Suprapubic skin (tissue), 4 donors: Measurements from ENCODE around the gene ZNF335. TPM values are rescaled to one million over a fixed set of nuclear protein-coding genes. Genes with fewer than 3 reads are reported as not detected.
A peak's percentile ranks its signal among the peaks of the same experiment; 100 is the strongest.

Experiments
- DNase-seq, 2 donors: peaks; one replicate each; pipeline ENCODE4 v3.0.0-alpha.2; 2019; ENCODE audit warnings: low spot score in 2 of 2
- H3K27ac ChIP-seq: fragments of 200-600 bp; sonication (generic); one replicate; pipeline ENCODE4 v1.5.1; 2019
- H3K27me3 ChIP-seq: fragments of 200-600 bp; sonication (generic); one replicate; pipeline ENCODE4 v1.5.1; 2019
- H3K36me3 ChIP-seq: fragments of 200-600 bp; sonication (generic); one replicate; pipeline ENCODE4 v1.5.1; 2019
- H3K4me1 ChIP-seq: fragments of 200-600 bp; sonication (generic); one replicate; pipeline ENCODE4 v1.5.1; 2019
- H3K4me3 ChIP-seq: fragments of 200-600 bp; sonication (generic); one replicate; pipeline ENCODE4 v1.5.1; 2019; ENCODE audit warnings: mild to moderate bottlenecking
- H3K9me3 ChIP-seq: fragments of 200-600 bp; sonication (generic); one replicate; pipeline ENCODE4 v1.5.1; 2019
- CTCF ChIP-seq, 2 donors: fragments of 200-600 bp in 1 of 2; fragments of 450-650 bp in 1 of 2; sonication (generic) in 1 of 2; IDR thresholded peaks; one replicate each; pipeline ENCODE4 v1.5.1; 2016 to 2019; ENCODE audit warnings: antibody characterized with exemption in 2 of 2, mild to moderate bottlenecking in 1 of 2, moderate library complexity in 1 of 2
- EP300 ChIP-seq: sonication (generic); formaldehyde crosslinking; IDR thresholded peaks from one replicate; pipeline ENCODE4 v1.6.1; 2017; ENCODE audit warnings: antibody characterized with exemption
- POLR2A ChIP-seq, 2 donors: fragments of 450-650 bp; IDR thresholded peaks; one replicate each; pipeline ENCODE4 v1.6.1; 2017; ENCODE audit warnings: antibody characterized with exemption in 2 of 2, mild to moderate bottlenecking in 2 of 2, moderate library complexity in 2 of 2
- POLR2AphosphoS5 ChIP-seq, 3 donors: sonication (generic); formaldehyde crosslinking; IDR thresholded peaks; one replicate each; pipeline ENCODE4 v1.6.1; 2017; ENCODE audit warnings: antibody characterized with exemption in 3 of 3
- WGBS: methylation state at CpG from one replicate; pipeline ENCODE4 v1.1.5; 2018; 5-methylcytosine and 5-hydroxymethylcytosine counted together
- total RNA-seq, 4 donors: library from RNA; depleted of rRNA; stranded (reverse); fragments of >200 nt; gene quantifications; one replicate each; pipeline ENCODE4 v1.1.0, GENCODE V29; 2016

Gene ZNF335
- total RNA-seq, 4 donors from 2014 or later: 25.8 to 62.6 (median 35.1) TPM

DNA sequence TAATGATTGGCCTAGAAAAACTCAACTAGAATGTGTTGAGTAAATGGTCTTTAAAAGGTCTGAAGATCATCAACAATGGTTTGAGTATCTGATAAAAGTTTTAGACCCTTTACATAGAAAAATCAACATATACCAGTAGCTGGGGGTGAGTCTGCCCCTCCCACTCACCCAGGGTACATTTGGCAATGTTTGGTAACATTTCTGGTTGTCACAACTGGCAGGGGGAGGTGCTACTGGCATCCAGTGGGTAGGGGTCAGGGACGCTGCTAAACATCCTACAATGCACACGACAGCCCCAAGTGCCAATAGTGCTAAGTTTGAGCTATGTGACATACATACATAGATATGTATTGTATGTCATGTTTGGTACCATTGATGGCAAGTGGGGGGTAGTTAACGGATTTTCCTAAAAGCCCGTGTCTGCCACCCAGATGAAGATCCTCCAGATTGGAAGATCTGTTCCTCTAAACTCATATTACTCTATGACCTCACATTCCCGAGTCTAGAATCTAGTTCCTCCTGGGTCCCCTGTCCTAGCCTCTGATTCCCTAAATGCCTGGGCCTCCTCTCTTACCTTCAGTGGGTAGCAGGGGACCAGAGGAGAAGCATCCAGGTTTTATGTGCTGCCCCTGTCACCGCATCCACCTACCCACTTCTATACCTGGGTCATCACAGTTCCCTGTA is 34.2 kb upstream of the ZNF335 start:
- 66% methylated on average over 5 of the region's 6 CpGs for WGBS
- DNase-seq: no peak
- no peak overlapping the region for H3K27ac ChIP-seq
- TF ChIP-seq CTCF (IDR thresholded peaks at IDR 0.05) (no peak), POLR2A (IDR thresholded peaks at IDR 0.05) (no peak), POLR2AphosphoS5 (IDR thresholded peaks at IDR 0.05) (no peak), EP300 (no peak)
- no peaks in the 10 kb centered on the region for H3K36me3 ChIP-seq
- peaks cover 55% of the 10 kb centered on the region for H3K27me3 ChIP-seq
- H3K9me3 ChIP-seq: no peaks in the 10 kb centered on the region
- peaks cover 10% of the 10 kb centered on the region for H3K4me1 ChIP-seq
- H3K4me3 ChIP-seq: no peak overlapping the region

DNA sequence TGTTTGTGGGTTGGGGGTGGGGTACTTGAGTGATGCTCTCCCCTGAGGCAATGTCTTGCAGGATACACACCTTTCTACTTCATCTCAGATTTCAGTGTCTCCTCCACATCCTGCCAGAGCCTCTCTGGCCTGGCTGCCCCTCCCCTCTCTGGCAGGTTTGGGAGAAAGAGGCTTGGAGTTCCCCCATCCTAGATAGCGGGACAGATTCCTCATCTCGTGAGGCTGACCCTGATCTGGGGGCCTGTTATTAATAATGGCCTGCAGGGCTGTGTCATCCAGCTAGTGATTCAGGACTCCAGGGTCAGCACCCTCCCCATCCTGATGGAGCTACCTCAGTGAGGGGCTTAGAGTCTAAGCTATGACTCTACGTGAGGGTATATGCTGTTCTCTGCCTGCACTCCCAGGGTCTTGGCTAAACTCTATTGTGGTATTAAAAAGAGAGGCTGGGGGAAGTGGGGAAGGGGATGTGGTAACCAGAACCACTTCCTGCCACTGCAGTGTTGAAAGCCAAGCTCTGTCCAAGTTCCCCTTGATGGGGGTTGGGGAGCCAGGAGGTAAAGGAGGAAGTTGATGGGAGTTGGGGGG is 33.0 kb upstream of the ZNF335 start:
- H3K36me3 ChIP-seq: no peaks in the 10 kb centered on the region
- H3K27ac ChIP-seq: no peak overlapping the region
- DNase-seq: no peak
- H3K4me1 ChIP-seq: peaks cover 12% of the 10 kb centered on the region
- peak overlapping the region; percentile 5 for H3K4me3 ChIP-seq
- H3K9me3 ChIP-seq: no peaks in the 10 kb centered on the region
- WGBS: 50% methylated on average over 1 of the region's 3 CpGs
- TF ChIP-seq CTCF (IDR thresholded peaks at IDR 0.05) (no peak), EP300 (no peak), POLR2A (IDR thresholded peaks at IDR 0.05) (no peak), POLR2AphosphoS5 (IDR thresholded peaks at IDR 0.05) (no peak)
- H3K27me3 ChIP-seq: peaks cover 43% of the 10 kb centered on the region

DNA sequence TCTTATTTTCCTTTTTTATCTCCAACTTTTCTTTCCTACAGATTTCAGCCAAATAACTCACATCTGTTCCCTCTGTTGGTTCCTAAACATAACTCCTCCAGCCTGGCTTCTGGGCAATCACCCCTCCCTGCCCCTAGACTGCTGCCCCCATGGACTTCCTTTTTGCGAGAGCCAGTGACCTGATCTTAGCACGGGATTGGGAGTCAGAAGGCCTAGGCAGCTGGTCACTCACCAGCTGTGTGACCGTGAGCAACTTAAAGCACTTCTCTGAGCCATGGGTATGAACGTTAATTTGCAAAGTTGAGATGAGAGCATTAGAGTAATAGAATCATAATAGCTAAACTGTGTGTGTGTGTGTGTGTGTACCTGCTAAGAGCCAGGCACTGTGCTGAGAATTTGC is 32.2 kb upstream of the ZNF335 start:
- no peaks in the 10 kb centered on the region for H3K9me3 ChIP-seq
- WGBS: 64% methylated on average over 4 of the region's 4 CpGs
- no peaks in the 10 kb centered on the region for H3K36me3 ChIP-seq
- TF ChIP-seq EP300: no peak
- TF ChIP-seq POLR2A (IDR thresholded peaks at IDR 0.05): no peak
- no peak for TF ChIP-seq CTCF (IDR thresholded peaks at IDR 0.05)
- no peak for TF ChIP-seq POLR2AphosphoS5 (IDR thresholded peaks at IDR 0.05)
- DNase-seq: no peak
- no peak overlapping the region for H3K27ac ChIP-seq
- peaks cover 35% of the 10 kb centered on the region for H3K27me3 ChIP-seq
- H3K4me3 ChIP-seq: no peak overlapping the region
- peaks cover 12% of the 10 kb centered on the region for H3K4me1 ChIP-seq

- no peak for TF ChIP-seq EP300
- TF ChIP-seq CTCF (IDR thresholded peaks at IDR 0.05): no peak
- no peak for TF ChIP-seq POLR2A (IDR thresholded peaks at IDR 0.05)
- no peak for TF ChIP-seq POLR2AphosphoS5 (IDR thresholded peaks at IDR 0.05)
- Histone ChIP-seq H3K9me3 (no peaks in the 10 kb centered on the region), H3K4me3 (no peak overlapping the region), H3K27ac (no peak overlapping the region), H3K27me3 (peaks cover 28% of the 10 kb centered on the region), H3K4me1 (peaks cover 26% of the 10 kb centered on the region), H3K36me3 (no peaks in the 10 kb centered on the region)
- no peak for DNase-seq
- WGBS: 100% methylated on average over 2 of the region's 3 CpGs
Observed at GRCh38 chr20:46002008-46002407, 30.0 kb upstream of the ZNF335 start.

DNA sequence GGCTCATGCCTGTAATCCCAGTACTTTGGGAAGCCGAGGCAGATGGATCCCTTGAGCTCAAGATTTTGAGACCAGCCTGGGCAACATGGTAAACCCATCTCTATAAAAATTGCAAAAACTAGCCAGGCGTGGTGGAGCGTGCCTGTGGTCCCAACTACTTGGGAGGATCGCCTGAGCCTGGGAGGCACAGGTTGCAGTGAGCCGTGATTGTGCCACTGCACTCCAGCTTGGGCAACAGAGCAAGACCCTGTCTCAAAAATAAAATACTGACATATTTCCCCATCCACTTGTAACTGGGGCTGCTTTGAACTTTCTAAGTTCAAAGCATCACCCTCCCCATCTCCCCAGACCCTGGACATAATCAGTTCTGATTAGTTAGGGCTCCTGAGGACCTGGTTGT is 29.5 kb upstream of the ZNF335 start:
- TF ChIP-seq POLR2A (IDR thresholded peaks at IDR 0.05) (no peak), POLR2AphosphoS5 (IDR thresholded peaks at IDR 0.05) (no peak), CTCF (IDR thresholded peaks at IDR 0.05) (no peak), EP300 (no peak)
- Histone ChIP-seq H3K36me3 (no peaks in the 10 kb centered on the region), H3K27me3 (peaks cover 25% of the 10 kb centered on the region), H3K9me3 (no peaks in the 10 kb centered on the region), H3K4me3 (no peak overlapping the region), H3K27ac (no peak overlapping the region), H3K4me1 (peaks cover 27% of the 10 kb centered on the region)
- WGBS: 91% methylated on average over 5 of the region's 5 CpGs
- no peak for DNase-seq
